Pancreas (tissue), 10 donors: ENCODE data around the gene B4GAT1. TPM values are rescaled to one million over a fixed set of nuclear protein-coding genes. Genes with fewer than 3 reads are reported as not detected.
"Not testable (repeated sequence)": the region's sequence is repeated elsewhere in the genome, so short reads cannot be mapped to it uniquely, and the experiment has no call there.

Experiments
- ATAC-seq, 4 donors: fragments of 200-7000 bp; cut with Tn5 transposase; one replicate each; pipeline versions ENCODE4 v1.8.0 to v1.9.1; 2020; ENCODE audit warnings: mild to moderate bottlenecking in 4 of 4, moderate library complexity in 4 of 4
- DNase-seq, 6 donors: peaks; one replicate each; pipeline ENCODE4 v3.0.0-alpha.2; 2020
- FAIRE-seq: peaks from 2 replicates; lab custom pipeline; 2012; peaks lifted over from hg19 to GRCh38; lab: Jason Lieb, UNC
- H3K27ac ChIP-seq, 4 donors: fragments of 200-600 bp; sonication (generic); 1 replicate in 3 of 4; 2 replicates in 1 of 4; pipeline versions ENCODE4 v1.5.0 to v1.8.0; 2020
- H3K27me3 ChIP-seq, 4 donors: fragments of 200-600 bp; one replicate each; pipeline ENCODE4 v1.8.0; 2021
- H3K36me3 ChIP-seq, 3 donors: fragments of 200-600 bp; sonication (generic) in 1 of 3; one replicate each; pipeline versions ENCODE4 v1.5.0 to v1.8.0; 2020 to 2021
- H3K4me1 ChIP-seq, 3 donors: fragments of 200-600 bp; one replicate each; pipeline ENCODE4 v1.8.0; 2021
- H3K4me3 ChIP-seq, 4 donors: fragments of 200-600 bp; sonication (generic) in 2 of 4; one replicate each; pipeline versions ENCODE4 v1.5.0 to v1.8.0; 2020 to 2021
- H3K9me3 ChIP-seq, 4 donors: fragments of 200-600 bp; one replicate each; pipeline ENCODE4 v1.8.0; 2021
- CTCF ChIP-seq, 4 donors: fragments of 200-600 bp; sonication (generic) in 3 of 4; IDR thresholded peaks; one replicate each; pipeline versions ENCODE4 v1.5.0 to v1.8.0; 2021; ENCODE audit warnings: antibody characterized with exemption in 4 of 4
- WGBS, 2 donors: extraction: QIAGEN DNeasy Blood & Tissue Kit; methylation state at CpG; one replicate each; pipeline ENCODE4 v1.1.7; 2013; 5-methylcytosine and 5-hydroxymethylcytosine counted together
- intact Hi-C, 3 donors: fragments of 100-400 bp; cut with DNase I; formaldehyde crosslinking; loops; one replicate each; pipeline versions ENCODE4 v1.11.1 to v1.14.2; 2022
- polyA plus RNA-seq, 2 donors: library from polyadenylated mRNA; stranded (reverse); fragments of 200-250 nt; gene quantifications; one replicate each; pipeline ENCODE4 v1.2.3, GENCODE V29; 2013
- total RNA-seq, 6 donors: library from RNA; stranded (reverse); fragmentation: NEBNext Ultra II Directional in 4 of 6; extraction: Animal tissue kit (Norgen Biotek cat#: 25700) in 4 of 6; gene quantifications; one replicate each; pipeline versions ENCODE4 v1.2.1 to v1.2.4, GENCODE V29; 2021 to 2023
- donor health status: healthy with polysubstance abuse.
- donor health status: DM: no; HTN: no; CAD: no; lungs with moderate emphysema.
- donor health status: DM: no; HTN: no; CAD: no.
- donor health status: control.
- donor health status: control.
- donor health status: Bipolar disorder and iron deficiency.
- donor health status: DM: yes; HTN: yes; CAD: no.
- donor health status: DM: no; HTN: no; CAD: no.
- donor health status: DM: no; HTN: no; CAD: no.
- donor health status: DM: yes; HTN: yes; CAD: no.

The B4GAT1 gene
- total and polyA plus RNA-seq, 8 donors = 9.2 to 21.8 (median 12.0) TPM

GRCh38 chr11:66362481-66363147, 15.2 kb upstream of the B4GAT1 start:
- no peak overlapping the region for H3K4me3 ChIP-seq
- no peak for FAIRE-seq
- no peaks in the 10 kb centered on the region for H3K27me3 ChIP-seq
- H3K27ac ChIP-seq = no peak overlapping the region
- no peaks in the 10 kb centered on the region for H3K9me3 ChIP-seq
- H3K4me1 ChIP-seq = no peaks in the 10 kb centered on the region
- ATAC-seq = no peak
- no peaks in the 10 kb centered on the region for H3K36me3 ChIP-seq
- peak in 1 of 6 donors; percentile 12 for DNase-seq
- WGBS, 2 donors = 83 to 89% methylated on average over 8 to 9 of the region's 9 CpGs
- TF ChIP-seq CTCF (IDR thresholded peaks at IDR 0.05) = no peak
- intact Hi-C loops = no loop called here

- no peak for TF ChIP-seq CTCF (IDR thresholded peaks at IDR 0.05)
- Histone ChIP-seq H3K9me3 (no peaks in the 10 kb centered on the region), H3K27ac (no peak overlapping the region), H3K36me3 (no peaks in the 10 kb centered on the region), H3K4me1 (no peaks in the 10 kb centered on the region), H3K27me3 (no peaks in the 10 kb centered on the region), H3K4me3 (no peak overlapping the region)
- peak in 1 of 6 donors; percentile 50 for DNase-seq
- no peak for FAIRE-seq
- 48 to 50% methylated on average over 6 of the region's 6 CpGs for WGBS, 2 donors
- no peak for ATAC-seq
- intact Hi-C loops = no loop called here
Observed at GRCh38 chr11:66361502-66361941, 14.1 kb upstream of the B4GAT1 start.

GRCh38 chr11:66360406-66361073, 13.1 kb upstream of the B4GAT1 start:
- H3K36me3 ChIP-seq = no peaks in the 10 kb centered on the region
- H3K4me1 ChIP-seq = no peaks in the 10 kb centered on the region
- DNase-seq = peak in 1 of 6 donors; percentile 29
- no peaks in the 10 kb centered on the region for H3K27me3 ChIP-seq
- no peaks in the 10 kb centered on the region for H3K9me3 ChIP-seq
- TF ChIP-seq CTCF (IDR thresholded peaks at IDR 0.05) = no peak
- no peak for FAIRE-seq
- H3K27ac ChIP-seq = no peak overlapping the region
- 95% methylated on average over 15 of the region's 15 CpGs for WGBS, 2 donors
- intact Hi-C loops = no loop called here
- no peak overlapping the region for H3K4me3 ChIP-seq
- ATAC-seq = no peak

- intact Hi-C loops = no loop called here
- TF ChIP-seq CTCF (IDR thresholded peaks at IDR 0.05) = no peak
- Histone ChIP-seq H3K4me3 (no peak overlapping the region), H3K27me3 (no peaks in the 10 kb centered on the region), H3K27ac (no peak overlapping the region), H3K4me1 (no peaks in the 10 kb centered on the region), H3K36me3 (no peaks in the 10 kb centered on the region), H3K9me3 (no peaks in the 10 kb centered on the region)
- peak in 1 of 6 donors; percentile 40 for DNase-seq
- ATAC-seq = no peak
- WGBS, 2 donors = 67 to 79% methylated on average over 3 of the region's 3 CpGs
- FAIRE-seq = no peak
Observed at GRCh38 chr11:66359662-66360087, 12.2 kb upstream of the B4GAT1 start.

GRCh38 chr11:66350560-66351235, 3.3 kb upstream of the B4GAT1 start:
- FAIRE-seq, H3K36me3 ChIP-seq, H3K9me3 ChIP-seq, intact Hi-C loops, H3K27me3 ChIP-seq: not testable (repeated sequence)
- Histone ChIP-seq H3K4me1 (peaks cover 8 to 38% (median 24%) of the 10 kb centered on the region in 3 donors), H3K27ac (peak overlapping the region; percentile 28 to 93 (median 84)), H3K4me3 (peak overlapping the region in 1 of 4 donors; percentile 11)
- DNase-seq = peak in 2 of 6 donors; percentile 15 to 22
- peak in 2 of 4 donors; percentile 0 to 1 for ATAC-seq
- WGBS, 2 donors = 46 to 48% methylated on average over 8 of the region's 8 CpGs
